COR-L47 (cell line): ENCODE data around the gene SF3A2.

ENCODE experiments used
- DNase-seq: peaks from one replicate; lab custom pipeline; 2025; lab: John Stamatoyannopoulos, UW

The SF3A2 gene

DNA sequence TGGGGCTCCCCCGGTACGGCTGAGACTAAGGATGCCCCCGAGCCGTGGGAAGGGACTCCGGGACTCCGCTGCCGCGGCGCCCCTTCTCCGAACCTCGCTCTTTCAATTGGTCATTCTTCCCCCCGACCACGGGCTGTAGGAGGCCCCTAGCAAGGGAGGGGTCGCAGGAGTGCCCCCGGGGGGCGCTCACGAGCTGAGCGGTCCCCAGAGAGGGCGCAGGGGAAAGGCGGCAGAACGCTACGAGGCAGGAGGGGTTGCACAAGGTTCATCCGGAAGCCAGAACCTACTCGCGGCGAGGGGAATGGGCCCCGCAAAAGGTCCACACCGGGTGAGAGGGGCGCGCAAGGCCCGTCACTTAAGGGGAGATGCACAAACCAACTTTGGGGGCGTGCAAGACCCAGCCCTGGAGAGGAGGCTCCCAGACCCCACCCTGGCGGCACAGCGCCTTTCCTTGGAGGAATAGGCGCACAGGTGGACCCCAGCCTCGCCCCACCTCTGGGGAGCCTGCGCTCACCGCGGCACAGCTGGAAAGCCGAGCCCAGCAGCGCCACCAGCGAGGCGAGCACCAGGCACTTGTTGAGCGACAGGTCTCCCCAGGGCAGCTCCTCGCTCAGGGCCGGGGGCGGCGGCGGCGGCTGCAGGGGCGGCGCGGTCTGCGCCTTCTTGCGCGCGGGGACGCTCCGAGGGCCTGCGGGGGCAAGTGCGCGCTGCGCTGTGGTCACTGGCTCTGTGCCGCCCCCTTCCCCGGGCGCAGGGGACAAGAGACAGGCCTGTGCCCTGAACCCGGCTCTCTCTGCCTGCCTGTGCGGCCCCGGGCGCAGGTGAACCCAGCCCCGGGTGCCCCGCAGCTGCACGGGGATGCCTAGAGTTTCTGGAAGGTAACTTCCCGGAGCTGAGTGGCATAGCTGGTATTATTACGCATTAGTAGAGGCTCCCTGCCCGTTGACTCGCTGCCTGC is 16.8 kb downstream of the SF3A2 start:
- no peak for DNase-seq

DNA sequence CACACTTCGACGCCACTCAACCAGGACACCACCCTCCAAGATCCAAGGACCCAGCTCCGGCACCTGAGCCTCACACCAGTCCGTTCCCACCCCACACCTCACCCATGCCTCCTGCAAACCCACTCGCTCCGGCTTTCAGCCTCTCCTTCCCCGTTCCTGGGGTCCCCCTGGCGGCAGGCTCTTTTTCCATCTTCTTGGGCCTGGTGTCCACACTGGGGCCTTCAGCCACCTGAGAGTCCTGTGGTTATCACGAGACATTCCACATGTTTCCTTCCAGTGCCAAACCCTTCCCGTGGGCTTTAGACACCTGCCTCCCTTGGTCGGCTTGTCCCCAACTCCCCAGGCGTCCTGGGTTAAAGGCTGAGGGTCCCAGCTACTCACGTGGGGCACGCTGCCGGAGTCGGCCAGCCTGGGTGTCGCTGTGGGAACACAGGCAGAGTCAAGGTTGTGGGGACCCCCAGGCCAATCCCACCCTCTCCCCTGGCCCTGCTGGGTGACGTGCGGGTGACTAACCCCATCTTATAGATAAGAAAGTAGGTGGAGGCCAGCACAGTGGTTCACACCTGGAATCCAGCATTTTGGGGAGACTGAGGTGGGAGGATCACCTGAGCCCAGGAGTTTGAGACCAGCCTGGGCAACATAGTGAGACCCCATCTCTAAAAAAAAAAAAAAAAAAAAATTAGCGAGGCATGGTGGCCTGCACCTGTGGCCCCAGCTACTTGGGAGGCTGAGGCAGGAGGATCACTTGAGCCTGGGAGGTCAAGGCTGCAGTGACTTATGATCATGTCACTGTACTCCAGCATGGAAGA is 17.6 kb downstream of the SF3A2 start:
- no peak for DNase-seq

DNA sequence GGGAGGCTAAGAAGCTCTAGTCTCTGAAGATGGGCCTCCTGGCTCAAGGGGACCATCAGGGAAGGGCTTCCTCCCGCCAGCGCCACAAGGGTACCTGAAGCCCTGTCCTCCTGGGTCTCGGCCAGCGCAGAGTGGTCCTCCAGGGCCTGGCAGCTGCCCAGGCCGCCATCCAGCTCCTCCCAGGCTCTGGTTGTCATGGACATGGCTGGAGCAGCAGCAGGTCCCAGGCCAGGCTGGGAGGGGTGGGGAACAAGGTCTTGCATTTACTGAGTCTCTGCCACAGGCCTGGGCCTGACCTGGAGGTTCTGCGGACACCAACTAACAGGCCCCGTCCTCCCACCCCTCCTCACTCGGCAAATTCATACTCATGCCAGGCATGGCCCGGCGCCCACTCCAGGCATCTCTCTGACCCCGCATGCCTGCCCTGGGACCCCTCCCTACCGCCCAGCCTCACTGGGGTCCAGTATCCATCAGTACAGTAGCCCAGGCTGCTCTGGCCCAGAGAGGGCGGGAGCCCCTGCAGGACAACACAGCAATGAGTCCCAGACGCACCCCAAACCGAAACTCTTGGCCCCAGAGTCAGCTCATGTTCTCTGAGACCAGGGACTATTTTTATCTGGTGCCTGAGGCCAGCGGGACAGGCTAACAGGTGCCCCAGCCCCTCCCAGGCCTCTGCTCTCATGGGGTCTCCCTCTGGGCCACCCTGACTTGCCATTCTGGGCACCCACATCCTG is 18.7 kb downstream of the SF3A2 start:
- DNase-seq: no peak

DNA sequence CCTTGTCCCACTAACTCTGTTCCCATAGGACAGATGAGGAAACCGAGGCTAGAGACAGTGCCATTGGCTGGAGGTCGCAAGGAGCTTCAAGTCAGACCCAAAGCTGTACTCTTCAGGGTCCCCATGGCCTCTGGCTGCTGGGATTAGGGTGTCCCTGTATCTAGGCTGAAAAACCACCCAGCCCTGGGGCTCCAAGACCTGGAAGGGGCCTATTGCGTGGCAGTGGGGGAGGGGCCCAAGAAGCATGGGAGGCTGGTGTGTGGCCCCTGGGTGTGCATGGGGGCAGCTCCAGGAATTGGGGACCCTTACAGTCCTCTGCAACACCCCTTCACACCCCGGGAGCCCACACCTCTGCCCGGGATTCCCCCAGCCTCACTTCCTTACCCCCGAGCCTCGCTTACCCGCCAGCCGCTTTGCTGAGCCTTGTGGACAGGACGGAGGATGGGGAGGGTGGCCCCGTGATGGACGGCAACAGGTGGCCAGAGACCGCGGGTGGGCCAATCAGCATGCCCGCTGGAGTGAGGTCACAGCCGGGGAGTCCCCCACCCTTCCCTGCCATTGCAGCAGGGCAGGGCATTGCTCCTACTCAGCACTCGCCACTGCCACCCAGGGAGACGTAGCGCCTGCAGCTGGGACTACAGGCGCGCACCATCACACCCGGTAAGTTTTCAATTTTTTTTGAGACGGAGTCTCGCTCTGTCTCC is 19.5 kb downstream of the SF3A2 start, which contains the start of gene JSRP1:
TSS of gene JSRP1 (minus strand) at position 436 of the 704 bp plus-strand sequence. CDS start 1,103 bp downstream, outside the sequence.
- no peak for DNase-seq

DNA sequence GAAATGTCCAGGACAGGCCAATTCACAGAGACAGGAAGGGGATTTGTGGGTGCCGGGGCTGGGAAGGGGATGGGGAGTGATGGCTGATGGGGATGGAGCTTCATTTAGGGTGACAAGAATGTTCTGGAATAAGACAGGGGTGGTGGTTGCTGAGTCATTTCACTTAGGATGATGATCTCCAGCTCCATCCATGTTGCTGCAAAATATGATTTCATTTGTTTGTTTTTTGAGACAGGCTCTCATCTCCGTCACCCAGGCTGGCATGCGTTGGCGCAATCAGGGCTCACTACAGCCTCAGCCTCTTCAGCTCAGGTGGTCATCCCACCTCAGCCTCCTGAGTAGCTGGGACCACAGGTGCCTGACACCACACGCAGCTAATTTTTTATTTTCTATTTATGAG is 22.7 kb downstream of the SF3A2 start:
- DNase-seq: no peak

DNA sequence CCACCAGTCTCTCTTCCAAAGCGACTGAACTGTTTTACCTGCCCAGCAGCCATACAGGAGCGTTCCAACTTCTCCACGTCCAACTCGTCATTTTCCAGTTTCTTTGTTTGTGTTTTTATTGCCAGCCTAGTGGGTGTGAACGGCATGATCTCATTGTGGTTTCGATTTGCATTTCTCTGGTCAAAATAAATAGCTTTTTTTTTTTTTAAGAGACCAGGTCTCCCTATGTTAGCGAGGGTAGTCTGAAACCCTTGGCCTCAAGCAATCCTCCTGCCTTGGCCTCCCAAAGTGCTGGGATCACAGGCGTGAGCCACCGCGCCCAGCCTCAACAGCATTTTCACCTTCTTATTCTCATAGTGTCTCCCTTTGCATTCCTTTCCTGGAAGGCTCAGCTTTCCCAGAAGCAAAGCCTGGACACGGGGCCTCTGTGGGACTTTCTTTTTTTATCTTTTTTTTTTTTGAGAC is 23.7 kb downstream of the SF3A2 start:
- no peak for DNase-seq

DNA sequence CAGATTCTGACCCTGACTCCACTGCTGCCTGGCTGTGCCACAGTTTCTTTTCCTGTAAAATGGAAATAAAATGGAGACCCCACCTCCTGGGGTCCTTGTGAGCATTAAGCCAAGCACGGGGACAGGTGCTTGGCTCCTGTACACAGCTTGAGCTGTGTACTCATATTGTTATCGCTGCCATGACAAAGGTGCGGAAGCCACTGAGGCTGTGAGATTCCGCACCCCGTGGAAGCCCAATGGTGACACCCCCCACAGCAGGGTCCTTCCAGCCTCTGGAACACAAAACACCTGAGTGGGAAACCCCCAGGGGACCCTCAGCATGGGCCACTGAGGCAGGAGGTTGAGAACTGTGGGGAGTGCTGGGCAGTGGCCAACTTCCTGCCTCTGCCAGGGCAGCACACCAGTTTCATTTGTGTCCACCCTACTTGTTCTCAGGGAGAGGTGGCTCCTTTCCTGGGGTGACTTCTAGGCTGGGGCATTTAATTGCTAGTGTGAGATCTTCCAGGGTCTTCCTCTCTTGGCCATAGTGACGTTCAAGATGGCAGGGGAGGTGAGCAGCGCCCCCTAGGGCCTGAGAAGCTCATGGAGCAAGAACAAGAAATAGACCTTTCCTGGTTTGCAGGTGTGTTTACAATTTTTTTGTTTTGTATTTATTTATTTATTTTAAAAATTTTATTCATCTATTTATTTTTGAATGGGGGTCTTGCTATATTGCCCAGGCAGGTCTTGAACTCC is 25.0 kb downstream of the SF3A2 start:
- DNase-seq: no peak

DNA sequence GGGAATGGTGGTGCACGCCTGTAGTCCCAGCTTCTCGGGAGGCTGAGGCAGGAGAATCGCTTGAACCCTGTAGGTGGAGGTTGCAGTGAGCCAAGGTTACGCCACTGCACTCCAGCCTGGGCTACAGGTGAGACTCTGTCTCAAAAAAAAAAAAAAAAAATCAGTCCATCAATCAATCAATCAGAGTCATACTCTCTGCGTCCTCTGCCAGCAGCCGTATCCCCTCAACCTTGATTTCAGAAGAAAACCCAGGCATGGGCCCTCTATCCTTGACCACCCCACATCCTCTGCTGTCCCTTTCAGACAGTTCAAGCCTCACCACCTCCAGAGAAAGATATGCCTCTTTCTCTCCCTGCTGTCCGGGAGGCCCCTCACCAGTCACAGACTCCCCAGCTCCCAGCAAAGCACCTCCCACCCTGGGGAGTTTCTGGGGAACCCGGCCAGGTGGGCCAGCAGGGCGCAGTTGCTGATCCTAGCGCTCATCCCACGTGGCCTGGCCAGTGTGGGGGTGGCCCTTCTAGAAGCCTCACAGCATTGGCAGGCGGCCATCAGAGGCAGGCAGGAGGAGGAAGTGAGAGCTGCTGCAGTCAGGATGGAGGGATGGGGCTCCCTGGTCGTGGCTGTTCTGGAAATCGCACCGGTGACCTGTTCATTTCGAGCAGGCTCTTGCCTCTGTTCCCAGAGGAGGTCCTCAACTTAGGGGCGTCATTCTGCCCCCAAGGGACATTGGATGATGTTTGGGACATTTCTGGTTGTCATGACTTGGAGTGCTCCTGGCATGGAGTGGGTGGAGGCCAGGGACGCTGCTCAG is 29.8 kb downstream of the SF3A2 start:
- peak; percentile 35 for DNase-seq

DNA sequence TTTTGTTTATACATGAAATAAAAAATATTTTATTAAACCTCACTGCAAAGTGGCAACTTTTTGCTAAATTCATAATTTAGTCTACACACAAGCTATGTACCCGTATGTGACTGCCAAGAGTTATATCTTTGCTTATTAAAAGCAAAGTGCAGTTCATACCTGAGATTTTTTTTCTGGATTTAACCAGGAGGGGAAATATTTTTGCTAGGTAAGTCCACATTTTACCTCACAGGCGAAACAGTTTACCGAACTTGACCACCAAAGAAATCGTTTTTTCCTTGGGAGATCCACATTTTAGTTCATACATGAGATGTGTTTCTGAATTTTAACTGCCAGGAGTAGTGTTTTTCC is 31.8 kb downstream of the SF3A2 start:
- DNase-seq: no peak

DNA sequence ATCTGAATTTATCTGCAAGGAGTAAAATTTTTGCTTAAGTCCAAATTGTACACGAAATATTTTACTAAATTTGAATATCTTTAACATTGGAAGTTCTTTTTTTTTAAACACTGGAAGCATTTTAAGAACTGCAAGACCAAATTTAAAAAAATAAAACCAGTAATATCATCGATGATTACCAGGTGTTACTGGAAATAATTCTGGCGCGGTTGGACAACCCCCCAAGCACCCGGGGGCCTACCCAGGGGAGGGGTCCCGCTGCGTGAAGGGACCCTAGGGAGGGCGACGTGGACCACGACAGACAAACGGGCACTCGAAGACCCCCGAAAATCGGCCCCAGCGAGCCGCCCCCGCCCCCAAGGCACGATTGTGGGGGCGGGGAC is 32.2 kb downstream of the SF3A2 start:
- DNase-seq: no peak

DNA sequence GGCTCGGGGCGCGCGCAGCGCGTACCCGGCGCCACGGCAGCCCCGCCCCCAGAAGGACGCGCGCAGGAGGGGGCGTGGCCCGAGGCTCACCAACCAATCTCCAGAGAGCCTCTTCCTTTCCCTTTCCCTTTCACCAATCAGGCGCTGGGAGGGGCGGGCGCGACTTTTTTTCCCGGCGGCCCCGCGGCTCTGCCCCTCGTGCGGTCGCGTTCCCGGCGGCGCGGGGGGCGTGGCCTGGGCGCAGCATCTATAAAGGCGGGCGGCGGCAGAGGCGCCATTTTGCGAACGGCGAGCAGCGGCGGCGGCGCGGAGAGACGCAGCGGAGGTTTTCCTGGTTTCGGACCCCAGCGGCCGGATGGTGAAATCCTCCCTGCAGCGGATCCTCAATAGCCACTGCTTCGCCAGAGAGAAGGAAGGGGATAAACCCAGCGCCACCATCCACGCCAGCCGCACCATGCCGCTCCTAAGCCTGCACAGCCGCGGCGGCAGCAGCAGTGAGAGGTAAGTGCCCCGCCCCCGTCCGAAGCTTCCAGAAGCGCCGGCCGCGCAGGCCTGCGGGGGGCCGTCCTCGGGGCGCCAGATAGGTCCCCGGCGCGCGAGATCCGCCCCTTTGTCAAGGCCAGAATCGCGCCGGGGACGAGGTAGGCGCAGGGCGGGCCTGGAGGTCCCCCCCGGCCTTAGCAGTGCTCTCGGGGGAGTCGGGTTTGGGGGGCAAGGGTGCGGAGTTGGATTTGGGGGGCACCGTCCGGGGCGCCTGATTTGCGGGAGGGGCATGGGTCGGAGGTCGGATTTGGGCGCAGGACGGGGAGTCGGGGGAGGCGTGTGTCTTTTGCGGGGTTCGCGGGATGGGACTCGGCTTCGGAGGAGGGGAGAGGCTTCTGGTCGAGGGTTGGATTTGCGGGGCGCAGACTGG is 32.9 kb downstream of the SF3A2 start:
- peak; percentile 94 for DNase-seq

DNA sequence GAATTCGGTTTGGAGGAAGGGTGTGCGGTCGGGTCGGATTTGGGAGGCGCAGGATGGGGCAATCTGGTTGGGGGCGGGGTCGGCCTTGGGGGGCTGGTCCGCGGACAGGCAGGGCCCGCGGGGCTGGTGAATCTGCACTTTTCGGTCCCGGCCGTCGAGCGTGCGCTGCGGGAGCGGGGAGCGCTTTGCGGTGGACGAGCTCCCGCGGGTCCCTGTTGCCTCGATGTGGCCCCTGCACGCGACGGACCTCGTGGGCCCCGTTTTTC is 33.5 kb downstream of the SF3A2 start:
- DNase-seq: no peak

DNA sequence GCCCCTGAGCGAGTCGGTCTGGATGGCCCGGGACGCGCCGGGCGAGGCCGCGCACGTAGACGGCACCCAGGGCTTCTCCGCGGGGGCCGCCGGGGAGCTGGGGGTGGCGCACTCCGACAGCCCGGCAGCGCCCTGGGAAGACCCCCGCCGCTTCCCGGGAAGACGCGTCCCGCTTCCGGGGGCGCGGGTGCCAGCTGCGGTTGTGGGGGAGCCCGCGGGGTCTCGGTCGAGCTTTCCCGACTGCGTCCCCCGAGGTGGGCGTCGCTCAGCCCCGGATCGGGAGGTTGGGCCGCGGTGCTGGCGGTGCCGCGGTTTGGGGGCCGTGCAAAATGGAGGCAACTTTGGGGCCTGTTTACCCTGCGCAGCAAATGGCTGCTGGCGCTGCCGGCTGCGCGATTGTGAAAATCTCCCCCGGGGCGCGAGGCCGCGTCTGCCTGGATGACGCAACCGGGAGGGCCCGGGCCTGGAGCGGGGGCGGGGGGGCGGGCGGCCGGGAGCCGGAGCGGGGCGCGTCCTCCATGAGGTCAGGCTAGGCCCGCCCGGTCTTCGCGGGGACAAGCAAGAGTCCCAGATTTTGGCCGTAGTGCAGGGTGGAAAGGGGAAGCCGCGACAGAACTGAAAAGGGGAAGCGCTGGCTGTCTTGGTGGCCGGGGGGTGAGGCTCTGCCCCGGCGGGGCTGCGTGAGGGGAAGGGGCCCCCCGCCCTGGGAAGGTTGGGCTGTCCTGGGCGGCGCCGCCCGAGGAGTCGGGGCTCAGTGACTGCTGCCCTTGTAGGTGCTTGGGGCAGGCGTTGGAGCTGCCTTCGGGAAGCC is 34.0 kb downstream of the SF3A2 start:
- peak; percentile 50 for DNase-seq

DNA sequence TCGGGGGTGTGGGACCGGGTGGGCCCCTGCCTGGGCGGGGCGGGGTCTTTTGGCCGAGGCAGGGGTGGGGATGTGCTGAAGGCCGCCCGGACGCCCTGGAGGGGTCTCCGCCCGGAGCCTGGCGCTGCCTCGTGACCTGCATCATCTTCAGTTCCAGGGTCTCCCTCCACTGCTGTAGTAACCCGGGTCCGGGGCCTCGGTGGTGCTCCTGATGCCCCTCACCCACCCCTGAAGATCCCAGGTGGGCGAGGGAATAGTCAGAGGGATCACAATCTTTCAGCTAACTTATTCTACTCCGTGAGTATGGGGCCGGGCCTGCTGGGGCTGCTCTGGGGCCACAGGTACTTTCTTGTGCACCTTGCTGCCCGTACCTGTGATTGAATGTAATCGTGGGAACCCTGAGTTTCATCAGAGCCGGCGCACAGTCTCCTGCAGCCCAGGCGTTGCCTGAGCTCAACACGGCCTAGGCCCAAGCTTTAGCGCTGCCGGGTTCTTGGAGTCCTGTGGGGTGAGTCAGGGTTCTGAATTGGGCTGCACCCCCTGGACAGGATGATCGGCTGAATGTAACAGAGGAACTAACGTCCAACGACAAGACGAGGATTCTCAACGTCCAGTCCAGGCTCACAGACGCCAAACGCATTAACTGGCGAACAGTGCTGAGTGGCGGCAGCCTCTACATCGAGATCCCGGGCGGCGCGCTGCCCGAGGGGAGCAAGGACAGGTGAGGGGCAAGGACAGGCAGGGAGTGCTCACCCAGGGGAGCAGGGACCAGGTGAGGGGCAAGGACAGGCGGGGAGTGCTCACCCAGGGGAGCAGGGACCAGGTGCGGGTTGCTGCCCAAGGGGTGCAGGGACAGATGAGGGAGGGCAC is 34.8 kb downstream of the SF3A2 start:
- DNase-seq: no peak

DNA sequence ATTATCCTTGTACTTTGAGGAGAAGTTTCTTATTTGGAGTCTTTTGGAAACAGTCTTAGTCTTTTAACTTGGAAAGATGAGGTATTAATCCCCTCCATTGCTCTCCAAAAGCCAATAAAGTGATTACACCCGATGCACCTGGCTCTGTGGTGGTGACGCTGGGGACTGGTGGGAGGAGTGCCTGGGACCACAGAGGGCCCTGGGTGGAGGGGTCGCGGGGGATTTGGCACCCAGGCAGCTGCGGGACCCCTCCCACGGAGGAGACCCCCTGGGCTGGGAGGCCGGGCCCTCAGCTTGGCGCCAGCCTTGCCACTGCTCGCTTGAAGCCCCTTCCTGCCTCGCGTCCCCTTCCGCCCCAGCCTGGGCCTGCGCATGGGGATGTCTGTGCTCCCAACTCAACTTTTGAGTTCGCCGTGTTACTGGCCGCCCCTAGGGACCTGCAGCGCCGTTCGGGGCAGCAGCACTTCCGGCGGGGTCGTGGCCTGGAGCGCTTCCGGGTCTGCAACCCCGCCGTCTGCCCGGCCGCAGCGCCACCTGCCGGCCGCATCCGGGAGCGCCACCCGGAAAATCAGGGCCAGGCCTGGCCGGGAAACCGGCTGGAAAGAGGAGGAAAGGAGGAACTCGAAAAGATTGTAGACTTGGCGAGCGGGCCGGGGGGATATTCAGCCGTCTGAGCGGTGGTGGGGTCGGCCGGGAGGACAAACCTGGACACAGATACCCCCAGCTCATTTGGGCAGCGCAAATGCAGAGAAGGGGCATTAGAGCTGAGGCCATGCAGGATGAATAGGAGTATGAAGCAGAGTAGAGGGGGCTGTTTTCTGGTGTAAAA is 36.9 kb downstream of the SF3A2 start:
- DNase-seq: peak; percentile 46

DNA sequence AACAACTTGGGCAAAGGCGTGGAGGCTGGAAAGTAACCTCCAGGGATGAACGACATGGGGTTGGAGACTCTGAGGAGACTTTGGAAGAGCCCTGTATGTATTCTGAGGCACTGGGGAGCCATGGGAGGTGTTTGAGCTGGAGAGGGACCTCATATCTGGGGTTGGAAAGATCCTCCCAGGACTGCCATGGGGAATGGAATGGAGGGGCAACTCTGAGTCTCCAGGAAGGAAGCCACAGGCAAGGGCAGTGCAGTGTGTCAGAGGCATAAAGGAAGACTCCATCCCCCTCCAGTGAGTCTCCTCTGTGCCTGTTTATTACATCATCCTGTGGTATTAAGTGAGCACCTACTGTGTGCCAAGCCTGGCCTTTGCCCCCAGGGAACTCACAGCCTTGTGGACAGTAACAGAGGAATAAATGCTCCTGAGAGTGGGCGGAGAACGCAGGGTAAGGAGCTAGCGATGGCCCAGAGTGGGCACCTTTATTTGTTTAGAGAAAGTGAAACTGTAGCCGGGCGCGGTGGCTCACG is 37.6 kb downstream of the SF3A2 start:
- no peak for DNase-seq
